ENCODE results near the gene NCOA3. TPM values are rescaled to one million over a fixed set of nuclear protein-coding genes. Genes with fewer than 3 reads are reported as not detected.

NCOA3 gene
- total RNA-seq, 1 experiment from 2014 or later: 23.3 TPM

DNA sequence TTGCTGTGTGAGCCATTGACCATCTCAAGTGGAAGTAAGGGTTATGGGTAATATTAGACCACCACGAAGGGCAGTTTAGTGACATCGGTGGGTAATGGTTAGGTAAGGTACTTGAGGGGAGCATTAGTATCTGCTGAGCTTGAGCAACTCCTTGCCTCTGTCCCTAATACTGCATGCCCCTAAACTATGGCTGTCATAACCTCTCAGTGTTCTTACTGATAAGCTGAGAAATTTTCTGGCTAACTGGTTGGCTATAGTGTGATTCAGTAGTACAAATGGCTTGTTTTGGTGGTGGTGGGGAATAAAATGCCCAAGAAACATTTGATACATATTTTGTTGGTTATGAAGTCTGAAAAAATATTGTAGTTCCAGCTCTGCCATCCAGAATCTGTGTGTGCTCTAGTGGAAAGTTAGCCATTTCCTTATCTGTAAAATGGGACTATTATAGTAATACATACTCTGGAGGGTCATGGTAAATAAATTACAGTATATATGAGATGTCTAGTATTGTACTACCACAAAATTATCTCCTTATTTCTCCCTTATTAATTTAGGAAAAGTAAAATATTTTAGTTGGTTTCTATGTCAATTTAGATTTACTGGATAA is 113.1 kb downstream of the NCOA3 start:
- Histone ChIP-seq H2BK20ac (ENCODE audit: low read depth, low read length, poor library complexity, severe bottlenecking) (no peak overlapping the region), H2BK15ac (ENCODE audit: low read depth, low read length) (no peak overlapping the region), H3T11ph (ENCODE audit: low read length) (no peak overlapping the region), H3K27me3 (ENCODE audit: insufficient read depth, low read length) (no peaks in the 10 kb centered on the region), H3K14ac (ENCODE audit: insufficient read depth, low read length) (no peak overlapping the region), H2BK12ac (ENCODE audit: insufficient read length, low read depth, low read length) (no peak overlapping the region), H3K56ac (ENCODE audit: insufficient read length, low read depth, low read length) (no peak overlapping the region), H2BK120ac (ENCODE audit: low read depth, low read length, poor library complexity, severe bottlenecking) (no peak overlapping the region), H2BK5ac (ENCODE audit: insufficient read length, low read length) (no peak overlapping the region), H3K23me2 (ENCODE audit: insufficient read length, low read depth, low read length, poor library complexity, severe bottlenecking) (no peaks in the 10 kb centered on the region), H3K9me3 (ENCODE audit: control insufficient read depth, low read depth, low read length) (no peaks in the 10 kb centered on the region), H3K23ac (ENCODE audit: insufficient read length, low read depth, low read length) (no peak overlapping the region), H2AFZ (ENCODE audit: low read length) (no peak overlapping the region), H3K4ac (ENCODE audit: low read depth, low read length) (no peak overlapping the region), H4K91ac (ENCODE audit: insufficient read length, low read depth, low read length) (no peak overlapping the region), H3K79me2 (ENCODE audit: insufficient read depth, low read length) (no peaks in the 10 kb centered on the region), H3K27ac (ENCODE audit: insufficient read length, low read depth, low read length) (no peak overlapping the region), H3K18ac (ENCODE audit: insufficient read length, low read depth, low read length) (no peak overlapping the region), H3K4me1 (ENCODE audit: insufficient read depth, low read length) (no peaks in the 10 kb centered on the region), H4K20me1 (ENCODE audit: control insufficient read depth, insufficient read depth, insufficient read length) (no peaks in the 10 kb centered on the region), H3K4me2 (ENCODE audit: insufficient read depth, insufficient read length, low read length) (no peak overlapping the region), H4K8ac (replicated peaks; ENCODE audit: insufficient read length, low read depth, low read length) (no peak overlapping the region), H3K79me1 (ENCODE audit: insufficient read depth, low read depth, low read length, poor library complexity, severe bottlenecking) (no peaks in the 10 kb centered on the region), H4K5ac (ENCODE audit: insufficient read length, low read depth, low read length) (no peak overlapping the region), H2AK5ac (ENCODE audit: insufficient read length, low read length) (no peak overlapping the region), H3K9ac (ENCODE audit: extremely low read depth, insufficient read length, low read length) (no peak overlapping the region)
- TF ChIP-seq, protein P1, sequence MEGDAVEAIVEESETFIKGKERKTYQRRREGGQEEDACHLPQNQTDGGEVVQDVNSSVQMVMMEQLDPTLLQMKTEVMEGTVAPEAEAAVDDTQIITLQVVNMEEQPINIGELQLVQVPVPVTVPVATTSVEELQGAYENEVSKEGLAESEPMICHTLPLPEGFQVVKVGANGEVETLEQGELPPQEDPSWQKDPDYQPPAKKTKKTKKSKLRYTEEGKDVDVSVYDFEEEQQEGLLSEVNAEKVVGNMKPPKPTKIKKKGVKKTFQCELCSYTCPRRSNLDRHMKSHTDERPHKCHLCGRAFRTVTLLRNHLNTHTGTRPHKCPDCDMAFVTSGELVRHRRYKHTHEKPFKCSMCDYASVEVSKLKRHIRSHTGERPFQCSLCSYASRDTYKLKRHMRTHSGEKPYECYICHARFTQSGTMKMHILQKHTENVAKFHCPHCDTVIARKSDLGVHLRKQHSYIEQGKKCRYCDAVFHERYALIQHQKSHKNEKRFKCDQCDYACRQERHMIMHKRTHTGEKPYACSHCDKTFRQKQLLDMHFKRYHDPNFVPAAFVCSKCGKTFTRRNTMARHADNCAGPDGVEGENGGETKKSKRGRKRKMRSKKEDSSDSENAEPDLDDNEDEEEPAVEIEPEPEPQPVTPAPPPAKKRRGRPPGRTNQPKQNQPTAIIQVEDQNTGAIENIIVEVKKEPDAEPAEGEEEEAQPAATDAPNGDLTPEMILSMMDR (conservative IDR thresholded peaks at IDR 0.05): no peak
- no peaks in the 10 kb centered on the region for H3K36me3 Mint-ChIP-seq (ENCODE audit: insufficient read depth in 1 of 3, low read depth in 3 of 3)
- DNase-seq: no peak
- no peaks in the 10 kb centered on the region; the same call in 1 of the 2 replicates for H3K27me3 Mint-ChIP-seq (ENCODE audit: low read depth)
- WGBS (ENCODE audit: extremely low coverage, insufficient read length, low lambda C conversion rate): no CpG with 5 or more reads among the region's 2 CpGs
- no peaks in the 10 kb centered on the region for H3K9me3 Mint-ChIP-seq
- H3K4me3 Mint-ChIP-seq: no peak overlapping the region
- no peaks in the 10 kb centered on the region for H3K4me1 Mint-ChIP-seq
- no peak overlapping the region for H3K27ac Mint-ChIP-seq

Data from H9 (cell line).